ENCODE results near the gene TRIM58. TPM values are rescaled to one million over a fixed set of nuclear protein-coding genes. Genes with fewer than 3 reads are reported as not detected.

TRIM58 gene
- total RNA-seq, 1 donor from 2014 or later: 0.48 TPM

DNA sequence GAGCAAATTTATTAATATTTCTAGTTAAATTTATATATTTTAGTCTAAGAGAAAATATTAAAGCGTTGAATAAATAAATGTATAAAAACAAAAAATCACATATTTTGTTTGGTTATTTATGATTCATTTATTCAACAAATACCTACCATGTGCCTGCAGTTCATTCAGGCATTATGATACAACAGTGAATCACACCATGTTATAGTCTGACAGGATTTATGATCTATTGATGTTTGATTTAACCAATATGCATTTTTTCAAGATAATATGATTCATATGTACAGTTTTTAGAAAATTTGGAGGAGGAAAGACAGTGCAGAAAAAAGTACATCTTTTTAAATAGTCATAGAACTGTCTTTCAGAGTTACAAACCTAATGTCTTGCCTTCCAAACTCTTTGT lies 7.4 kb upstream of the TRIM58 start:
- intact Hi-C loops (cut with micrococcal nuclease): no loop called here
- Mint-ChIP-seq H3K36me3 (ENCODE audit: low read depth) (no peaks in the 10 kb centered on the region), H3K4me3 (ENCODE audit: low read depth) (no peak overlapping the region), H3K4me1 (ENCODE audit: low read depth) (no peaks in the 10 kb centered on the region), H3K27ac (no peak overlapping the region), H3K27me3 (ENCODE audit: low read depth) (peaks cover 9% of the 10 kb centered on the region), H3K9me3 (no peaks in the 10 kb centered on the region)
- DNase-seq (ENCODE audit: low spot score): no peak

DNA sequence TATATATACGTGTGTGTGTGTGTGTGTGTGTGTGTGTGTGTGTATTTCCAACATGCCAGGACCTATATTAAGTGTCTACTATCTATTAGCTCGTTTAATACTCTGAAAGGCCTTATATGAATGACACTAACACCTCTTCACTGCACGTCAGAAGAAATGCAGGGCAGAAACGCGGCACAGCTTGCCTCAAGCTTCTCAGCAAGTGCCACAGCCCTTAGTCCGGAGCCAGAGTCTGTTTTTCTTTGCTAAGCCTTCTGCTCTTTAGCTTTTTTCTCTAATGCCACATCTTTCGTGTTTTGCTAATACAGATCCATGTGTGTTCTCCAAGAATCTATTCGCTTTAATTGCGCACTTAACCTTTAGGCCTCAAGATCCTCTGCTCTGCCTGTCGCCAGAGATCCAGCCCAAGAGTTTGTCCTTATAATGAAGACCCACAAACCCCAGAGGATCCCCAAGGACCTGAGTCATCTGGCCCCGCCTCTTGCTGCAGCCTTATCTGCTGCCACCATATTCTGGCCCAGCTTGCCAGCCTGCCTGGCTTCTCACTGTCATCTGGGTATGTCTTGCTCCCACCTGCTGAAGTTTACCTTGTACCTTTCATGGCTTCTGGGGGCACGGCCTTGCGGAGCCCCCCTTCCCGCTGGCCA lies 2.0 kb upstream of the TRIM58 start:
- no peak for DNase-seq (ENCODE audit: low spot score)
- Mint-ChIP-seq H3K36me3 (ENCODE audit: low read depth) (no peaks in the 10 kb centered on the region), H3K4me3 (ENCODE audit: low read depth) (no peak overlapping the region), H3K9me3 (no peaks in the 10 kb centered on the region), H3K4me1 (ENCODE audit: low read depth) (peaks cover 9% of the 10 kb centered on the region), H3K27me3 (ENCODE audit: low read depth) (peaks cover 26% of the 10 kb centered on the region), H3K27ac (no peak overlapping the region)
- intact Hi-C loops (cut with micrococcal nuclease): no loop called here

DNA sequence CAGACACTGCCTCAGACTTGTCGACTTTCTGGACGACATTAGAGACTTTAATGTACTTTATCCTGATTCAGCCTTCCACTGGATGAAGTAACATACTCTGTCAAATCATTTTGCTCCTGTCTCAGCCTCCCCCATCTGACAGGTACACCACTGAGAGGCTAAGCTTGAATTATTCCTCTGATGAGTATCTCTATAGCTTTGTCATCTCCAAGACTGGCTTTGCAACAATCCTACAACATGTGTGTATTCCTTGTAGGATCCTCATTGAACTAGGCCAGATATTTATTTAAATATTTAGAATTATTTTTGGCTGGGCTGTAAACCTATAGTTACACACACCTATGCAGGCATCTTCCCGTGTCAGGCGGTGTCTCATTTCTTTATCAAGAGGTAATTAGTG lies 1.1 kb upstream of the TRIM58 start:
- DNase-seq (ENCODE audit: low spot score): no peak
- H3K27me3 Mint-ChIP-seq (ENCODE audit: low read depth): peaks cover 26% of the 10 kb centered on the region
- intact Hi-C loops (cut with micrococcal nuclease): no loop called here
- H3K4me3 Mint-ChIP-seq (ENCODE audit: low read depth): peak overlapping the region; percentile 74
- peaks cover 9% of the 10 kb centered on the region for H3K4me1 Mint-ChIP-seq (ENCODE audit: low read depth)
- H3K36me3 Mint-ChIP-seq (ENCODE audit: low read depth): no peaks in the 10 kb centered on the region
- no peak overlapping the region for H3K27ac Mint-ChIP-seq
- H3K9me3 Mint-ChIP-seq: no peaks in the 10 kb centered on the region

DNA sequence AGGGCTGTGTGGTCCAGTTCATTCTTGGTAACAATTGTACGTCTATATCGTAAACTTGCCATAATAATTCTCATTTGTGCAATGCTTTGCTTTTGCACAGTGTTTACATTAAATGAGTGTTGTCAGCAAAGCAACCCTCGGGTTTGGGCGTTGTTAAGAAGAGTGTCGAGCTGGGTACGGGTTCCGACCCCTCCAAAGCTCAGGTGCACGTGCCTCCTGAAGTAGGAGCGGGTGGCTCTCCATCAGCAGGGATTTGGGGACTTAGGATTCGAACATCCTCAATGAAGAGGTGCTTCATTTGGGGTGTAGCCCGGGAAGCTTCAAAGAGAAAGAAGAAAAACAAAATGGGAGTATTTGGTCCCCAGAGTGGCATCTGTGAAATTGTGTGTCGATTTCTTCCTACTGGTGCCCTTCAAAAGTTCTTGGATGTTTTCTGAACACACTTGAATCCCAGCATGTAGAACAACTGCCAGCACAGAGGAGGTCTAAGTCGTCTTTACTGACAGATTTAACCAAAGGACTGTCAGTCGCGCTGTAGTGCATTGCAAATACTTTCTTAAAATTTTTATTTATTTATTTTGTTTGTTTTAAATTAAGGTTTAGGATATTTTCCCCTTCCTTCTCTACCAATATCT lies 1.1 kb downstream of the TRIM58 start:
- Mint-ChIP-seq H3K27me3 (ENCODE audit: low read depth) (peaks cover 23% of the 10 kb centered on the region), H3K9me3 (no peaks in the 10 kb centered on the region), H3K27ac (no peak overlapping the region), H3K4me1 (ENCODE audit: low read depth) (peaks cover 9% of the 10 kb centered on the region), H3K4me3 (ENCODE audit: low read depth) (peak overlapping the region; percentile 74), H3K36me3 (ENCODE audit: low read depth) (no peaks in the 10 kb centered on the region)
- DNase-seq (ENCODE audit: low spot score): no peak
- intact Hi-C loops (cut with micrococcal nuclease): no loop called here

DNA sequence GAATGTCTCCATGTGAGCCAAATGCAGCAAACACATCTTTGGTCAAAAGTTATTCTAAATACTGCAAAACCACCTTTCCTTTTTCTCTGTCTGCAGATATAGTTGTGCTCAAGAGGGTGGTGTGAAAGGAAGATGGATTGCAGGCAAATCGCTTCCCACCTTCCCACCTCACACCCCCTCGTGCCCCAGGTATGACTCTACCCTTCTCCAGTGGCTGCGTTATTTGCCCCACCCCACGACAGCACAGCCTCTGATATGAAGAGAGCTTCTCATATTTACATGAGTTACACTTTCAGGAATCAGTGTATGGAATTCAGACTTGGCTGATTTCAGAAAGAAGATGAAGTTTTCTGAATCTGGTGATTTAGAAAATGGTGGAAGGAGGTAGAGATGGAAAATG lies 5.8 kb downstream of the TRIM58 start:
- DNase-seq (ENCODE audit: low spot score): no peak
- Mint-ChIP-seq H3K4me1 (ENCODE audit: low read depth) (peaks cover 5% of the 10 kb centered on the region), H3K27me3 (ENCODE audit: low read depth) (peaks cover 9% of the 10 kb centered on the region), H3K27ac (no peak overlapping the region), H3K36me3 (ENCODE audit: low read depth) (no peaks in the 10 kb centered on the region), H3K9me3 (no peaks in the 10 kb centered on the region), H3K4me3 (ENCODE audit: low read depth) (no peak overlapping the region)
- intact Hi-C loops (cut with micrococcal nuclease): no loop called here

DNA sequence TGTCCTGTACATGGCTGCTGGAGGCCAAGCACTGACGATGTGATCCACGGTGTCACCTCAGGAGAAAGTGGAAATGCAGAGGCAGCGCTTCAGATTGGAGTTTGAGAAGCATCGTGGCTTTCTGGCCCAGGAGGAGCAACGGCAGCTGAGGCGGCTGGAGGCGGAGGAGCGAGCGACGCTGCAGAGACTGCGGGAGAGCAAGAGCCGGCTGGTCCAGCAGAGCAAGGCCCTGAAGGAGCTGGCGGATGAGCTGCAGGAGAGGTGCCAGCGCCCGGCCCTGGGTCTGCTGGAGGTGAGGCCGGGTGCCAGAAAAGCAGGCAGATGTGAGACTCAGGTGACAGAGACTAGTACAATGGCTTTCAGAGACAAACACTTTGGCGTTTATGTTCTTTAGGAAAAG lies 7.7 kb downstream of the TRIM58 start:
- Mint-ChIP-seq H3K36me3 (ENCODE audit: low read depth) (no peaks in the 10 kb centered on the region), H3K4me3 (ENCODE audit: low read depth) (no peak overlapping the region), H3K9me3 (peaks cover 3% of the 10 kb centered on the region), H3K27ac (no peak overlapping the region), H3K27me3 (ENCODE audit: low read depth) (peaks cover 3% of the 10 kb centered on the region), H3K4me1 (ENCODE audit: low read depth) (no peaks in the 10 kb centered on the region)
- intact Hi-C loops (cut with micrococcal nuclease): no loop called here
- no peak for DNase-seq (ENCODE audit: low spot score)

DNA sequence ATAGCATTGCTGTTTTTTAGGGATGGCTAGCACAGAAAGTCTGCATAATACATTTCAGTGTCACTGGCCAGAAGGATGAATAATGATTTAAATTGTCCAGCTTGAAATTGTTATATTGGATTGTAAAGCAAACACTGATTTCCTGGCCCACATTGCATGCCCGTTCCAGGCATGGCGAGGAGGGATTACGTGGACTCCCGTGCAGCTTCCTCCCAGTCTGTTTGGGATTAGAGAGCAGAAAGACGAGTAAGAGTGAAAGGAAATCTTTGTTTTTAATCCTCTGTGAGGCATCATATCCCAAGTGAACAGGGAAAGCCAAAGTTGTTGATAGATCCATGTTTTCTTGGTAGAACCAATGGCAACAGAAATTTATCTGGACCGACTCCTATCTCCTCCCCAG lies 8.4 kb downstream of the TRIM58 start:
- H3K36me3 Mint-ChIP-seq (ENCODE audit: low read depth): no peaks in the 10 kb centered on the region
- H3K9me3 Mint-ChIP-seq: peaks cover 5% of the 10 kb centered on the region
- intact Hi-C loops (cut with micrococcal nuclease): no loop called here
- H3K4me3 Mint-ChIP-seq (ENCODE audit: low read depth): no peak overlapping the region
- H3K27ac Mint-ChIP-seq: no peak overlapping the region
- no peak for DNase-seq (ENCODE audit: low spot score)
- peaks cover 1% of the 10 kb centered on the region for H3K27me3 Mint-ChIP-seq (ENCODE audit: low read depth)
- H3K4me1 Mint-ChIP-seq (ENCODE audit: low read depth): no peaks in the 10 kb centered on the region

DNA sequence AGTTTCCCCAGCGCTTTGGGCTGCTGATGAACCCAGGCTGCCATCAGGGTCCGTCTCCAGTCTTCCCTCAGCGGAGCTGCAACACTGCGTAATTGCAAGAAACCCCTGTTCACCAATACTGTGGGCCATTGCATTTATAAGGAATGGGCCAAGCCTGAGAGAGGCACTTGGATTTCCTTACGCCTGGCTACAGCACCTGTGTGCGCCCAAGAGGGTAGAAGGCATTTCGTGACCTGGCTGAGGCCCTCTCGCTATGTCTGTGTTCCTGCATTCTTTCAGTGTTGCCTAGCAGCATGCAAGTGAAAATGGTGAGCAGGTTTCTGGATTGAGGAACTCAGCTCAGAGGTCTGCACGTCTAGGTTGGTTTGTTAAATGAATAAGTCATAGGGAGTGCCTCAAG lies 26.4 kb downstream of the TRIM58 start:
- intact Hi-C loops (cut with micrococcal nuclease): no loop called here

DNA sequence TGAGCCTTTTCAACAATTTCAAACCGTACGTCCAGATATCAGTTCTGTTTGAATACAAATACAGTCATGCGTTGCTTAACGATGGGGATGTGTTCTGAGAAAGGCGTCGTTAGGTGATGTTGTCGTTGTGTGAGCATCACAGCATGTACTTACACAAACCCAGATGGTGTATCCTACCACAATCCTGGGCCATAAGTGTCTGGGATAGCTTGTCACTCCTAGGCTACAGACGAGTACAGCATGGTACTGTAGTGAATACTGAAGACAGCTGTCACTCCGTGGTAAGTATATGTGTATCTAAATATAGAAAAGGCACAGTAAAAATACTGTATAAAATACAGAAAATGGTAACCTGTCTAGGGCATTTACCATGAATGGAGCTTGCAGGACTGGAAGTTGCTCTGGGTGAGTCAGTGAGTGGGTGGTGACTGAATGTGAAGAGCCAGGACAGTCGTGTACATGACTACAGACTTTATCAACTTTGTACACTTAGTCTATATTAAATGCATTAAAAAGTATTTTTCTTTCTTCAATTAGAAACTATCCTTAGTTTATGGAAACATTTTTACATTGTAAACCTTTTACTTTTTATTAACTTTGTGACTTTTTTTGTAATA lies 27.9 kb downstream of the TRIM58 start:
- DNase-seq (ENCODE audit: low spot score): no peak
- Mint-ChIP-seq H3K27me3 (ENCODE audit: low read depth) (no peaks in the 10 kb centered on the region), H3K4me1 (ENCODE audit: low read depth) (no peaks in the 10 kb centered on the region), H3K27ac (no peak overlapping the region), H3K36me3 (ENCODE audit: low read depth) (no peaks in the 10 kb centered on the region), H3K4me3 (ENCODE audit: low read depth) (no peak overlapping the region), H3K9me3 (no peaks in the 10 kb centered on the region)
- intact Hi-C loops (cut with micrococcal nuclease): no loop called here

More for the DNA sequence above, 26.4 kb downstream of the TRIM58 start:
- no peaks in the 10 kb centered on the region for H3K9me3 Mint-ChIP-seq
- no peaks in the 10 kb centered on the region for H3K36me3 Mint-ChIP-seq (ENCODE audit: low read depth)
- no peaks in the 10 kb centered on the region for H3K4me1 Mint-ChIP-seq (ENCODE audit: low read depth)
- H3K4me3 Mint-ChIP-seq (ENCODE audit: low read depth): no peak overlapping the region
- no peak for DNase-seq (ENCODE audit: low spot score)
- no peaks in the 10 kb centered on the region for H3K27me3 Mint-ChIP-seq (ENCODE audit: low read depth)
- H3K27ac Mint-ChIP-seq: no peak overlapping the region

DNA sequence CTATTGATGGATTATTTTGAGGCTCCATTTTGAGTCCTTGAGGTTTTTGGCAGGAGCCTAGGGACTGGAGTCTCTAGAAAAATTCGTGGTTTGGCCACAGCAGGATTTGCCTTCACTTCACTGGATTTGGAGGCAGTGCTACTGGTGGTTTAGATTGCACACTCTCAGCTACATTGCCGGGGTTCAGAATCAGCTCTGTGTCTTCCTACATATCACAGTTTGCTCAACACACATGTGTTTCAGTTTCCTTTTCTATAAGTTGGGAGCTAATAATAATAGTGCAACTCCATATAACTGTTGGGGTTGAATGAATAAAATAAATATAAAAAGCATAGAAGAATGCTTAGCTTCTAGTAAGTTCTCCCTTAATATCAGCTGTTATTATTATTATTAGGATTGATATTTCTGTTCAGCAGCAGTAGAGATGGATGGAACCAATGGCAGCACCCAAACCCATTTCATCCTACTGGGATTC lies 38.2 kb downstream of the TRIM58 start, which contains the start of gene OR2W3:
Gene OR2W3, plus strand, starts transcription at position 425 of the 475 bp plus-strand sequence. Its CDS starts 0 bp downstream, at position 425.
- Mint-ChIP-seq H3K4me3 (ENCODE audit: low read depth) (no peak within 1 kb of the TSS), H3K36me3 (ENCODE audit: low read depth) (no peaks in the 10 kb centered on the region), H3K4me1 (ENCODE audit: low read depth) (no peaks in the 10 kb centered on the region), H3K27ac (no peak within 1 kb of the TSS), H3K9me3 (no peaks in the 10 kb centered on the region), H3K27me3 (ENCODE audit: low read depth) (no peaks in the 10 kb centered on the region)
- no peak for DNase-seq (ENCODE audit: low spot score)
- intact Hi-C loops (cut with micrococcal nuclease): no loop called here

DNA sequence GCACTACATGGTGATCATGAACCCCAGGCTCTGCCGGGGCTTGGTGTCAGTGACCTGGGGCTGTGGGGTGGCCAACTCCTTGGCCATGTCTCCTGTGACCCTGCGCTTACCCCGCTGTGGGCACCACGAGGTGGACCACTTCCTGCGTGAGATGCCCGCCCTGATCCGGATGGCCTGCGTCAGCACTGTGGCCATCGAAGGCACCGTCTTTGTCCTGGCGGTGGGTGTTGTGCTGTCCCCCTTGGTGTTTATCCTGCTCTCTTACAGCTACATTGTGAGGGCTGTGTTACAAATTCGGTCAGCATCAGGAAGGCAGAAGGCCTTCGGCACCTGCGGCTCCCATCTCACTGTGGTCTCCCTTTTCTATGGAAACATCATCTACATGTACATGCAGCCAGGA lies 39.0 kb downstream of the TRIM58 start:
- H3K27me3 Mint-ChIP-seq (ENCODE audit: low read depth): no peaks in the 10 kb centered on the region
- H3K4me1 Mint-ChIP-seq (ENCODE audit: low read depth): no peaks in the 10 kb centered on the region
- H3K9me3 Mint-ChIP-seq: no peaks in the 10 kb centered on the region
- intact Hi-C loops (cut with micrococcal nuclease): no loop called here
- H3K36me3 Mint-ChIP-seq (ENCODE audit: low read depth): no peaks in the 10 kb centered on the region
- H3K27ac Mint-ChIP-seq: no peak overlapping the region
- no peak for DNase-seq (ENCODE audit: low spot score)
- no peak overlapping the region for H3K4me3 Mint-ChIP-seq (ENCODE audit: low read depth)

DNA sequence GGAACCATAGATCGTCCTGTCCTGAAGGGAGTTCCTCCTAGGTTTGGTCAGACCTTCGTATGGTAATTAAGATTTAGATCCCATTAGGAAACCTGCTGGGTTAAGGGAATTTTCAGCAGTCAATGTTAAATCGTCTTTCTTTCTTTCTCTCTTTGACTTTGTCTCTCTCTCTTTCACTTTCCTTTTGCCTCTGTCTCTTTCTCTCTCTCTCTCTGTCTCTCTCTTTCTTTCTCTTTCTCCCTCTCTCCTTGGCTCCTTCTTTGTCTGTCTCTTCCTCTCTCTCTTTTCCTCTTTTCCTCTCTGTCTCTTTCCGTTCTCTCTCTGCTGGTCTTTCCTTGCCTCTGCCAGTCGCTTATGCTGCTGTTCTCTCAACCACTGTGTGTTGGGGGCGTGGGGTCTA lies 47.1 kb downstream of the TRIM58 start:
- H3K9me3 Mint-ChIP-seq: no peaks in the 10 kb centered on the region
- intact Hi-C loops (cut with micrococcal nuclease): no loop called here
- peaks cover 9% of the 10 kb centered on the region for H3K4me1 Mint-ChIP-seq (ENCODE audit: low read depth)
- no peak overlapping the region for H3K4me3 Mint-ChIP-seq (ENCODE audit: low read depth)
- H3K36me3 Mint-ChIP-seq (ENCODE audit: low read depth): no peaks in the 10 kb centered on the region
- no peak overlapping the region for H3K27ac Mint-ChIP-seq
- DNase-seq (ENCODE audit: low spot score): no peak
- H3K27me3 Mint-ChIP-seq (ENCODE audit: low read depth): peaks cover 4% of the 10 kb centered on the region

DNA sequence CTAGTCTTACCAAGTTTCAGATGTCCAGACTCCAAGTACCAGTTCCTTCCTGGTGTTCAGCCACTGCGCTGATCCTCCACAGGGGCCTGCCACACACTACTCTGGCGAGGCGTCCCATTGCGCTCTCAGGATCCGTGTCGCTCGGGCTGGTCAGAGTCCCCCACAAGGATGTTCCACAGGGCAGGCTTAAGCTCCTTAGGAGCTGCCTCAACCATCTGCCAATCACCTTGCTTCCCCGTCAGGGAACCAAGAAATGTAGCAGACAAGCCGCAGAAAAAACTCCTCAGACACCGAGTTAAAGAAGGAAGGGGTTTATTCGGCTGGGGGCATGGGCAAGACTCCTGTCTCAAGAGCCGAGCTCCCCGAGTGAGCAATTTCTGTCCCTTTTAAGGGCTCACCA lies 48.2 kb downstream of the TRIM58 start:
- no peak overlapping the region for H3K27ac Mint-ChIP-seq
- DNase-seq (ENCODE audit: low spot score): no peak
- no peaks in the 10 kb centered on the region for H3K9me3 Mint-ChIP-seq
- intact Hi-C loops (cut with micrococcal nuclease): no loop called here
- no peaks in the 10 kb centered on the region for H3K36me3 Mint-ChIP-seq (ENCODE audit: low read depth)
- peaks cover 9% of the 10 kb centered on the region for H3K4me1 Mint-ChIP-seq (ENCODE audit: low read depth)
- peaks cover 4% of the 10 kb centered on the region for H3K27me3 Mint-ChIP-seq (ENCODE audit: low read depth)
- no peak overlapping the region for H3K4me3 Mint-ChIP-seq (ENCODE audit: low read depth)

Data from activated T-helper 2 cell treated with anti-CD3 and anti-CD28 coated beads, Interferon-gamma antibody, Interleukin-2, Interleukin-4, amounts not matched to agents 10 μg/mL and 5 μg/mL and 100 μg/mL, durations not matched to agents 14 hours and 24 hours and 36 hours (primary cell).